Measurements from ENCODE around the gene INSYN1.
A peak's percentile ranks its signal among the peaks of the same experiment; 100 is the strongest.
"Not testable (repeated sequence)": the region's sequence is repeated elsewhere in the genome, so short reads cannot be mapped to it uniquely, and the experiment has no call there.

INSYN1 gene, protein sequence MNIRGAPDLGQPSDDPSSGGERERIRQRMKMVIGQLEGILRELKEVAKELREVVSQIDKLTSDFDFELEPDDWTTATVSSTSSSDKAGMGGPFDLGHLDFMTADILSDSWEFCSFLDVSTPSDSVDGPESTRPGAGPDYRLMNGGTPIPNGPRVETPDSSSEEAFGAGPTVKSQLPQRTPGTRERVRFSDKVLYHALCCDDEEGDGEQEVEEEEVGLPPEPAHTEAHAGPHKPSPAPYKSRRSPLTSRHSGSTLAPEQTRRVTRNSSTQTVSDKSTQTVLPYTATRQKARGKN

DNA sequence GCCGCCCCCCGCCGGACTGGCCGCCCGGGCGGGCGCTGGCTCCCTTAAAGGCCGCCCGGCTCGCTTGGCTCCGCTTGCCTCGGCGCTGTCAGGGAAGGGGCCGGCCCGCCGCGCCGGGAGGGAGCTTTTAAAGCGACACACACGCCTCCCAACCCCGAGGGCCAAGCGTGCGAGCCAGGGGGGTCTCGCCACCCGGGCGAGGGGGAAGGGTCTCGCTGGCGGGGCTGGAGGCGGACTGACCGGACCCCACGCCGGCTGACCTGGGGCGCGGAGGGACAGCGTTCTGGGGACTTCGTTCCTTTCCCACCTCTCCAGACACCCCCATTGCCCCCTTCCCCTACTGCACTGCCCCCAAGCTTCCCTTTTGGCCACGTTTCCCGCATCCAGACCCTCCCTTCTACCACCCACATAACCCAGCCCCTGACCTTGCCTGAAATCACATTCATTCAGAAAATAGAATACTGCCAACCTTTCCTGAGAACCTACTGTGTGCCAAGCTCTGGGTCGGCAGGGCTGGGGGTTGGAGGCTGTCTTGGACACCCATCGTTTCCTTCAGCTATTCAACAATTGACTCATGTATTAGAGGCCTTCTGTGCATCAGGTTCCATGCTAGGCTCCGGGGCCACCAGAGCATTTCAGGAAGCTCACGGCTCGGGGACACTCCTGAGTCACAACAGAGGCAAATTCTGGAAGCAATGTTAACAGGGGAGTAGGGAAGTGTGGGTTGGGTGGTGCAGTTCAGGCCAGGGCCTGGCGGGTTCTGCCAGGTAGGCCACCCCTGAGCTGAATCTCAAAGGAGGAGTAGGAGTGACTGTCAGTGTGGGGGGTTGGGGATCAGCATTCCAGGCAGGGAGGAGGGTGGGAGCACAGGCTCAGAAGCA is at the start of gene INSYN1:
Gene INSYN1 (minus strand): TSS at position 102 of the 881 bp plus-strand sequence. CDS start 2,221 bp downstream, outside the sequence.
- no peak for DNase-seq

DNA sequence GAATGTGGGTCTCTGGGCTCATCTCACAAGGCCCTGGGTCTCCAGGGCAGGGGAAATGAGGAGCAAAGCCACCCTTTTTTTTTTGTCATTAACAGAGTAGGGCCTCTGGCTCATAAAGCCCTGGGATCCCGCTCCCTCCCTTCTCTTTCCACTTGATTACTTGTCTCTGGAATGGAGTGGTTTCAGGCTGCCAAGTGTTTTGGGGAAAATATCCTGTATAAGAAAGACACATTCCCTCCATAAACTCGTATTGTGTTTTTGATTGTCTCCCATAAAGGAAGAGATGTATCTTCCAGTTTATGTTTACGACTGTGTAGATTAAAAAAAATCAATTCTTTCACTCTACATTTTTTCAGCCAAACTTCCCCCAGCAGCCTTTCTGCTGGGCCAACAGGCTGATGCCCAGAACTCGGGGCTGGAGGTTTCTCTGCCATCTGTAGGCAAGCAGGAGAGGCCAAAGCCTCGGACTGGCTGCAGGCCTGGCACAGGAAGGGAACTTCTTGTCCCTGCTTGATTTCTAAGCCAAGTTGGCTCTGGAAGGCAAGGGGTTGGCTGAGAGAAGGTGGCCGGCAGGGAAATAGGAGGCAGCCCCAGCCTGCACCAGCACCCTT is 49.4 kb upstream of the INSYN1 start:
- DNase-seq: no peak

DNA sequence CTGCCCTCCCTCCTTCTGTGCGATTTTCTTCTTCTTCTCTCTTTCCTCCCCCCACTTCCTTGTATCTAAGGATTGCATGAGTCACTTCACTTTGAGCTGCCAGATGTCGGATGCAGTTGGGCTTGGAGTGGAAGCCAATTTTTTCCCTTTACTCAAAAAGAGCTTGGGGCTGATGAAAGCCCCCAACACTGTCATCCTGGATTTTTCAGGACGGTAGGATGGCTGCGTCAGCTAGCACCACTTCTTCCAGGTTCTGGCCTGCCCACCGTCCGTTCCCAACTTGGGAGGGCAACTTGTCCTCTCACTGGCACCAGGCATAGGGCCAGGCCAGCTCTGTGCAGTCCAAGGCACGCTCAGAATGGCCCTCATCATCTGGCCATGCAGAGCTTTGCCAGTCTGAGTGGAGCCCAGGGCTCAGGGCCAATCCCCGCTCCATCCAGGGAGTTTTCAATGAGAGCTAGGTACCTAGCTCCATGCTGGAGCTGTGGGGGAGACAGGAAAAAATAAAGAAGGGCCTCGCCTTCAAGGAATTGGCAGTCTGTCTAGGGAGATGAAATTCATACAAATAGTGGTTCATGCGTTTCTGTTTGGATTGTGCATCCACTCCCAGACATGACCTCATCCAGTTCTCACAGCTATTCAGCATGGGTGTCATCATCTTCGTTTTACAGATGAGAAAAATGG is 47.7 kb upstream of the INSYN1 start:
- no peak for DNase-seq

- DNase-seq: no peak
Observed at GRCh38 chr15:73799466-73799865, 46.3 kb upstream of the INSYN1 start.

DNA sequence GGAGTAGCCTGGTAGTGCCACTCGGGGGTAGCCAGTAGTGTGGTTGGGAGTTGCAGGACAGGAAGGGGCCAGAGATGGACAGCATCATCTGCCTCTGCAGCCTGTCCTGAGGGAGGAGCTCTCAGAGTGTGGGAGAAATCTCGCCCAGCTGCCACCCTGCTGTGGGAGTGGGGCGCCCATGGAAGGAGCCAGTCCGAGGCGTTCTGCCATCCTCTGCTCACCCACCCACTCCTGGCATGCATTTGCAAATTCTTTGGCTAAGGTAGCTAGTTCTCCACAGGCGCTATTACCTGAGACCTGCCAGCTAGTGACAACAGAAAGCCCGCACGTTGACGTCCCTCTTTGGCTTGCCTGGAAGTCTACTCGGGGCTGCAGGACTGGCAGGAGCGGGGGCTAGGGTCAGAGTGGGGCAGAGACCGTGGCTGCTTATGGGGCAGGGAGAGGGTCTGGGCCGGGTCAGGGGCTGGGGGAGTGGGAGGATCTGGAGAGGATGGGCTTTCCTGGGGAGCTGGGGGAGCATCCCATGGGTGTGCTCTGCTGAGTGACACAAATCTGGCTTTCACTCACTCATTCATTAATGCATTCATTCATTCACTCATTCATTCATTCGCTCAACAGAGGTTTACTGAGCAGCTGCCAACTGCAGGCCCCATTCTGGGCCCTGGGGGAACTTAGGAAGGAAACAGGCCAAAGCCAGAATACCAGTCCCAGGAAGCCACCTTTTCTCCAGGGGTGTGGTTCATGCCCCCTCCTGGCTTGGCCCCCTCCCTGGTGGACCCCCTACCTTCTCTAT is 44.4 kb upstream of the INSYN1 start:
- no peak for DNase-seq

- no peak for DNase-seq
Observed at GRCh38 chr15:73796331-73796831, 43.2 kb upstream of the INSYN1 start.

DNA sequence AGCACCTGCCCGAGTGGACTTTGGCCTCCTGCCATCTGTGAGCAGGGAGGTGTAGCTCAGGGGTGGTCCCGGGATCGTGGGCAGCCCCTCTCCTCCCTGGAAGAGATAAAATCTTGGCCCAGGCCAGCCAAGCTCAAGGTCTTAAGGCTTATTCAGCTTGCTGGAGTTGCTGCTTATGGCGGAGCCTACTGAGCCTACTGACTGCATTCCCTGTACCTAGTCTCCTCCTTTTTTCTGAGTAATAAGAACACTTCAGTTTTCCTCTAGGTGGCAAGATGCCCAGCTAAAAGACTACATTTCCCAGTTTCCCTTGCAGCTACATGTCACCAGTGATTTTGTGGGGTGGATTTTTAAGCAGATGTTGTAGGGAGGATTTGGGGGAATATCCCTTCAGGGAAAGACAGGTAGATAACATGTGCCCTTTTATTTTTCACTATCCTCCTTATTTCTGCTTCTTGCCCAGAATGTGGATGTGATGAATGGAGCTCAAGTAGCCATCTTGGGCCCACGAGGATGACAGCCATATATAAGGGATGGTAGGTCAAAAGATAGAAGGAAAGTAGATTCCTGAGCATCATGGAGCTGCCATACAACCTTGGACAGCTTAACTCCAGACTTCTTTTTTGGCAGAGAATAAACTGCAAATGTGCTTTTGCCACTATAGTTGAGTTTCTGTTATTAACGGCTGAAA is 41.4 kb upstream of the INSYN1 start:
- no peak for DNase-seq

- DNase-seq: not testable (repeated sequence)
Observed at GRCh38 chr15:73792899-73793541, 39.9 kb upstream of the INSYN1 start.

DNA sequence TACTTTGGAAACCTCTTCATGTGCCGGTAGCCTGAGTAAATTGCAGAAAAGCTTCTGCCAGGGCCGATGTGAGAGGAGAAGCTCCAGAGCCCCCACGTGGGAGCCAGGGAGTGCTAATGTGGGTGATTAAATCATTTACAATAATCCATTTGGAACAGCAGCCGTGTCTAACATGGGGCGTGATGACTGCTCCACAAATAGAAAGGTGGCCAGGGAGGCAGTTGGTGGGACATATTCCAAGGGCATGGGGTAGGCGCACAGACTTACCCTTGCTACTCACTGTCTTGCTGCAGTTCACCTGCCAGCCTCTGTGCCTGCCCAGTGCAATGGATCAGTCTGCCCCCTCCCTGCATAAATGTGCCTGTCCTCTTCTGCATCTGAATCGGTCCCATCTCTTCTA is 39.3 kb upstream of the INSYN1 start:
- no peak for DNase-seq

GRCh38 chr15:73789521-73790240 is 36.5 kb upstream of the INSYN1 start:
- DNase-seq: no peak

DNA sequence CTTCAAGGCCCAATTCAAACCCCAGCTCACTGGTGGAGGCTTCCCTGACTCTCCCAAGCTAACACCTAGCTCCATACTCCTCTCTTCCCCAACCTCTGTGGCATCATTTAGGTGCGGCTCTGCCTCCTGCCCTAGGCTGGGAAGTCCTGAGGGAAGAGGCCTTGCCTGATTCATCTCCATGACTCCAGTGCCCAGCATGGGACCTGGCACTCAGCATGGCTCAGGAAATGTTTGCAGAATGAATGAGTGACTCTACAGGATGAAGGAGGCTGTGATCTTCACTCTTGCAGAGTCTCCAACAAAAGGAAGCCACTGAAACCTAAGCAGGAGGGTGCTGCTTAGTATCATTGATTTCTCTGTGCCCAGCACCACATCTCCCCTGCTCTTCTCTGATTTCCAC is 34.5 kb upstream of the INSYN1 start:
- DNase-seq: no peak

DNA sequence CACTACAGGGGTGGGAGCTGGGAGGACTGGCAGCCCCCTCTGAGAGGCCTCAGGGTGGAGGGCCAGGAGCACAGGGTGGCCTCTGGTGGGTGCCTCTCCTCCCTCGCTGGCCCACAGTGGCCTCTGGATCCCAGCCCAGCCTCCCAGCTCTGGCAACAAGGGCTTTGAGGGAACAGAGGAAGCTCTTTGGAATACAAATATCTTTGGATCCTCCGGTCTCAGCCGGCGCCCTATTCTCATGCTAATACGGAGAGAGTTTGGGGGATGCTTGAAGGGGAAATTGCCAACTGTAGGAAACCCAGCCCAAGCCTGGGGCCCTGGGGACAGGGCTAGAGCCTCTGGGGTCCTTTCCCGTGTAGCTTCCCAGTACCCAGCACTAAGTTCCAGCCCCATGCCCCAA is 33.4 kb upstream of the INSYN1 start:
- no peak for DNase-seq

GRCh38 chr15:73785256-73786014 is 32.3 kb upstream of the INSYN1 start:
- not testable (repeated sequence) for DNase-seq

DNA sequence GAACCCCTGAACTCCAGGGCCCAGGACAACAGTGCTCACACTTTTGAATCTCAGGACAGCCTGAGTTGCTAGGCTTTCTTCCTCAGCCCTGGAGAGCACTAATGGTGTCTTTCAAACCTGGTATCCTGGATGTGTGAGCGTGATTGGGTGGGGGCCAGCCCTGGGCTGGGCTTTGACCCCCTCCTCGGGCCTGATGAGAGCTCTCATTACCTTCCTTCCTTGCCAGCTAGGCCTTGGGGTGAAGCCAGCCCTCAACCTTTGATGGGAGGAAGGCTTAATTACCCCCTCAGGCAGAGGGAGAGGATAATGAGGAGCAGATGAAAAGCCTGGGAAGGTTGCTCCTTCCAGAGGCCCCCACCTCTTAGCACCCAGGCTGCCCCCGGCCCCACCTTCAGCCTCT is 31.1 kb upstream of the INSYN1 start:
- no peak for DNase-seq

- DNase-seq: no peak
Observed at GRCh38 chr15:73782344-73782959, 29.3 kb upstream of the INSYN1 start.

DNA sequence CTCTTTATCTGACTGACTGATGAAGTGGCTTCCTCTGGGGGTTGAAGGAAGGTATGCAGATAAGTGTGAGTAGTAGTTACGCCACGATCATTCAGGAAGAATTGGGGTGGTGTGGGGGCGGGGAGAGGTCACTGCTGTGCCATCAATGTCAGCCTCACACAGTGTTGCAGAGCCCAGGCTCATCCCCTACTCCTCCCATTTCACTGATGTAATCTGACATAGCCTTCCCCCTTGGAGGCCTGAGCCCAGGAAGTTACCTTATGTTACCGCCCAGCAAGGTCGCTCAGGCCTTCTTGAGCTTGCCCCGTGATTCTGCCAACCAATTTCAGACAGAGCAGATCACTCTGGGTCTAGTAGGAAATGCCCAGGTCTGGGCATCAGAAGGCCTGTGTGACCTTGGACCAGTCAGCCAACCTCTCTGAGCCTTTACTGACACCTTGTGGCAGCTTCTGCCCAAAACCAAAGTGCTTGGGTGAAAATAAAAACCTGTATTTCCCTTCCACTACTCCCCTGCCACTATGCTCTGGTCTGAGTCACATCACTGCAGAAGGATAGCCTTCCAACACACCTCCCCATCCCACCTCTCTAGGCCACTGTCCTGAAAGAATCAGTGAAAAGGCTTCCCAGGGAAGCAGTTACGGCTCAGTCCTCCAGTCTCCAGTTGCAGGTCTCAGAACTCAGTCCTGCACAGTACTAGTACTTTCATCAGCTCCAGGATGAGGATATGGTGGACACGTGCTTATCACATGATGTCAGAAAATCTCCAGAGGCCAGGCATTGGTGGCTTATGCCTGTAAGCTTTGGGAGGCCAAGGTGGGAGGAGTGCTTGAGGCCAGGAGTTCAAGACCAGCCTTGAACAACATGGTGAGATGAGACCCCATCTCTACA is 28.1 kb upstream of the INSYN1 start:
- DNase-seq: peak; percentile 47

- DNase-seq: no peak
Observed at GRCh38 chr15:73779974-73780373, 26.8 kb upstream of the INSYN1 start.

GRCh38 chr15:73777741-73778140 is 24.6 kb upstream of the INSYN1 start:
- DNase-seq: no peak

Measured in activated CD4-positive, alpha-beta T cell treated with anti-CD3 and anti-CD28 coated beads, Interleukin-10, Interleukin-2, amounts not matched to agents 100 ng/mL and 50 ng/mL, durations not matched to agents 16 hours and 8 hours (primary cell).